ENCODE data around the gene RGS6. TPM values are rescaled to one million over a fixed set of nuclear protein-coding genes. Genes with fewer than 3 reads are reported as not detected.

RGS6 gene
- total RNA-seq, 2 experiments from 2014 or later: not detected

GRCh38 chr14:72565917-72566316 lies 633.7 kb downstream of the RGS6 start:
- H3K36me3 Mint-ChIP-seq (ENCODE audit: low read depth): no peaks in the 10 kb centered on the region
- CTCF ChIA-PET: interaction anchor here (1.1 kb wide), 1 partner anchor 10 kb away, joined by 3 read pairs; no protein-coding TSS in a partner anchor

GRCh38 chr14:72567226-72567625 lies 635.0 kb downstream of the RGS6 start:
- Histone ChIP-seq H3K36me3 (ENCODE audit: insufficient read depth, low read length) (no peaks in the 10 kb centered on the region), H3K27me3 (ENCODE audit: control insufficient read depth in 1 of 2, insufficient read depth in 2 of 2, low read length in 2 of 2) (no peaks in the 10 kb centered on the region), H3K4me3 (ENCODE audit: low read length) (no peak overlapping the region), H3K4me1 (ENCODE audit: insufficient read depth, low read length) (no peaks in the 10 kb centered on the region), H3K9me3 (ENCODE audit: control insufficient read depth in 1 of 2, insufficient read depth in 1 of 2, low read length in 2 of 2) (no peaks in the 10 kb centered on the region), H3K27ac (ENCODE audit: low read depth in 1 of 2, low read length in 2 of 2) (no peak overlapping the region)
- Mint-ChIP-seq H3K4me1 (ENCODE audit: low read depth) (no peaks in the 10 kb centered on the region), H3K36me3 (ENCODE audit: low read depth) (no peaks in the 10 kb centered on the region), H3K9me3 (no peaks in the 10 kb centered on the region), H3K4me3 (no peak overlapping the region), H3K27me3 (no peaks in the 10 kb centered on the region), H3K27ac (no peak overlapping the region)
- intact Hi-C loops (cut with DNase I, micrococcal nuclease): no loop called here
- POLR2A ChIA-PET: interaction anchor here (0.5 kb wide), 1 partner anchor 649 kb away, joined by 3 read pairs; no protein-coding TSS in a partner anchor
- no peak for TF ChIP-seq CTCF (IDR thresholded peaks at IDR 0.05)
- CTCF ChIA-PET: no interaction called here
- ATAC-seq (ENCODE audit: poor library complexity): no peak
- no peak for DNase-seq

More at GRCh38 chr14:72565917-72566316, 633.7 kb downstream of the RGS6 start:
- Histone ChIP-seq H3K36me3 (ENCODE audit: insufficient read depth, low read length) (no peaks in the 10 kb centered on the region), H3K4me1 (ENCODE audit: insufficient read depth, low read length) (no peaks in the 10 kb centered on the region), H3K9me3 (ENCODE audit: control insufficient read depth in 1 of 2, insufficient read depth in 1 of 2, low read length in 2 of 2) (no peaks in the 10 kb centered on the region), H3K4me3 (ENCODE audit: low read length) (no peak overlapping the region), H3K27ac (ENCODE audit: low read depth in 1 of 2, low read length in 2 of 2) (no peak overlapping the region), H3K27me3 (ENCODE audit: control insufficient read depth in 1 of 2, insufficient read depth in 2 of 2, low read length in 2 of 2) (no peaks in the 10 kb centered on the region)
- no peak overlapping the region for H3K27ac Mint-ChIP-seq
- ATAC-seq (ENCODE audit: poor library complexity) (no peak), DNase-seq (no peak)
- no peaks in the 10 kb centered on the region for H3K9me3 Mint-ChIP-seq
- H3K4me3 Mint-ChIP-seq: no peak overlapping the region
- H3K4me1 Mint-ChIP-seq (ENCODE audit: low read depth): no peaks in the 10 kb centered on the region
- no peaks in the 10 kb centered on the region for H3K27me3 Mint-ChIP-seq
- POLR2A ChIA-PET: no interaction called here
- TF ChIP-seq CTCF (IDR thresholded peaks at IDR 0.05): no peak
- intact Hi-C loops (cut with DNase I, micrococcal nuclease): no loop called here

- Histone ChIP-seq H3K27me3 (ENCODE audit: control insufficient read depth in 1 of 2, insufficient read depth in 2 of 2, low read length in 2 of 2) (no peaks in the 10 kb centered on the region), H3K36me3 (ENCODE audit: insufficient read depth, low read length) (no peaks in the 10 kb centered on the region), H3K27ac (ENCODE audit: low read depth in 1 of 2, low read length in 2 of 2) (no peak overlapping the region), H3K9me3 (ENCODE audit: control insufficient read depth in 1 of 2, insufficient read depth in 1 of 2, low read length in 2 of 2) (no peaks in the 10 kb centered on the region), H3K4me1 (ENCODE audit: insufficient read depth, low read length) (no peaks in the 10 kb centered on the region), H3K4me3 (ENCODE audit: low read length) (no peak overlapping the region)
- H3K27me3 Mint-ChIP-seq: no peaks in the 10 kb centered on the region
- no peak overlapping the region for H3K27ac Mint-ChIP-seq
- no peak overlapping the region for H3K4me3 Mint-ChIP-seq
- ChIA-PET POLR2A (no interaction called here), CTCF (no interaction called here)
- no peaks in the 10 kb centered on the region for H3K9me3 Mint-ChIP-seq
- no peaks in the 10 kb centered on the region for H3K4me1 Mint-ChIP-seq (ENCODE audit: low read depth)
- no peak for TF ChIP-seq CTCF (IDR thresholded peaks at IDR 0.05)
- ATAC-seq (ENCODE audit: poor library complexity): no peak
- no peak for DNase-seq
- H3K36me3 Mint-ChIP-seq (ENCODE audit: low read depth): no peaks in the 10 kb centered on the region
- intact Hi-C loops (cut with DNase I, micrococcal nuclease): no loop called here
Measured at GRCh38 chr14:72568296-72568992, 636.2 kb downstream of the RGS6 start.

Measured in CD4-positive, alpha-beta T cell (primary cell).